Hippocampal formation (tissue), 2 donors: Measurements from ENCODE around the gene NUCKS1.

Source experiments
- DNase-seq, 2 donors: peaks; one replicate each; lab custom pipeline; 2025; lab: John Stamatoyannopoulos, UW

The NUCKS1 gene

GRCh38 chr1:205770618-205771017 is 20.6 kb upstream of the NUCKS1 start:
- no peak for DNase-seq

- DNase-seq = no peak
These were observed 19.8 kb upstream of the NUCKS1 start for GRCh38 chr1:205769641-205770365.

- no peak for DNase-seq
These were observed 17.3 kb upstream of the NUCKS1 start for GRCh38 chr1:205767248-205767647.

GRCh38 chr1:205766570-205766969 is 16.6 kb upstream of the NUCKS1 start:
- DNase-seq = no peak

GRCh38 chr1:205766038-205766437 is 16.1 kb upstream of the NUCKS1 start:
- no peak for DNase-seq

- no peak for DNase-seq
These were observed 14.6 kb upstream of the NUCKS1 start for GRCh38 chr1:205764578-205764977.

- no peak for DNase-seq
These were observed 14.0 kb upstream of the NUCKS1 start for GRCh38 chr1:205763980-205764379.

GRCh38 chr1:205760606-205761005 is 10.6 kb upstream of the NUCKS1 start:
- no peak for DNase-seq

- DNase-seq = no peak
These were observed 6.6 kb upstream of the NUCKS1 start for GRCh38 chr1:205756552-205756951.

GRCh38 chr1:205754857-205755256 is 4.9 kb upstream of the NUCKS1 start:
- no peak for DNase-seq

GRCh38 chr1:205751036-205751651 is 1.2 kb upstream of the NUCKS1 start:
- no peak for DNase-seq

GRCh38 chr1:205749234-205750137 is 496 bp downstream of the NUCKS1 start:
- DNase-seq = peak; percentile 95 to 96

- peak in 1 of 2 donors; percentile 70 for DNase-seq
These were observed 1.4 kb downstream of the NUCKS1 start for GRCh38 chr1:205748403-205749233.

- DNase-seq = no peak
These were observed 3.1 kb downstream of the NUCKS1 start for GRCh38 chr1:205746757-205747412.

- DNase-seq = no peak
These were observed 5.6 kb downstream of the NUCKS1 start for GRCh38 chr1:205744403-205744802.

- no peak for DNase-seq
These were observed 6.0 kb downstream of the NUCKS1 start for GRCh38 chr1:205743977-205744376.

- no peak for DNase-seq
These were observed 8.3 kb downstream of the NUCKS1 start for GRCh38 chr1:205741681-205742080.

GRCh38 chr1:205739348-205740160 is 10.4 kb downstream of the NUCKS1 start:
- no peak for DNase-seq

GRCh38 chr1:205735218-205735617 is 14.8 kb downstream of the NUCKS1 start:
- DNase-seq = no peak

GRCh38 chr1:205733438-205734175 is 16.4 kb downstream of the NUCKS1 start:
- DNase-seq = no peak
